ENCODE measurements around the gene XKR3. TPM values are rescaled to one million over a fixed set of nuclear protein-coding genes. Genes with fewer than 3 reads are reported as not detected.
"Not testable (repeated sequence)": the region's sequence is repeated elsewhere in the genome, so short reads cannot be mapped to it uniquely, and the experiment has no call there.

Gene XKR3
- polyA plus RNA-seq (ENCODE audit: insufficient read depth in 1 of 5, insufficient read length in 5 of 5, low replicate concordance in 1 of 5) = not detected
- long read RNA-seq, donor 1 = 0 reads
- long read RNA-seq, donor 2 = 0 reads
- long read RNA-seq, donor 3 = 0 reads
- long read RNA-seq, donor 4 = 0 reads
- long read RNA-seq, donor 5 = 0 reads
- long read RNA-seq, donor 6 = 0 reads
- long read RNA-seq, donor 7 = 0 reads
- long read RNA-seq, donor 8 = 0 reads

GRCh38 chr22:16824716-16825687 is at the start of gene XKR3:
Gene XKR3, minus strand, starts transcription at chr22:16825411. Its CDS starts 17,338 bp downstream, at chr22:16808073.
- no peak for DNase-seq

DNA sequence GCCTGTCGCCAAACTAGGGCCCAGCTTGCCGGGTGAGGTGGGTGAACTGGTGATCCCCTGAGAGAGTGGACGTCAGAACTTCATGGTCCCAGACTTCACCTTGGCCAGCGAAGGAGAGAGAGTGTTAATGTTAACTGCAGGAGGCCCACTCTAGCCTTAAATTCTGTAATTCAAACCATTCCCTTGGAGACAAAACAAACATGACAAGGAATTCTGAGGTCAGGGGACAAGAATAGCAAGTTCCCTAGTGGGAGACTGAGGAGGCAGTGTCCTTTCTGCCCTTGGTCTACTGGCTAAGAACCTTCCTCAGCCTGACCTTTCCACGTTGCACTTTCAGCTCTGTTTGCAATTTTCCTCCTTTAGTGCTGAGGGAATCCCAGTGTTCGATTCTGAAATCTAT is 44.4 kb upstream of the XKR3 start:
- DNase-seq = not testable (repeated sequence)

DNA sequence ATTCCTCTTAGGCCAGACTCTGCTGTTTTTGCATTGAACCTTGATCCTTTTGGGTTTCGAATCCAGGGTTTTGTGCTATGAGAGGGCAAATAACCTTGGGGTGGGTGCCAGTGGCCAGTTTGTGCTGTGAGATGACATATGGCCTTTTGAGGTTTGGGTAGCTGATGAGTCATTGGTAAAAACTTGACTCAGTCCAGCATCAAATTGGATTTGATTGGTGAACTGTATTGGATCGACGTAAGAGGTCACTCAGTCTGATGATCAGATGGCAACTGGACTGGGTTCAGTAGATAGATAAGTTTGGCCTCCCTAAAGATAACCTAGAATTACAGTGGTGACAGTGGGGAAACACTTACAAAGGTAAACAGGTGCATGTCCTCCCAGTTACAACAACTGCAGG is 41.0 kb upstream of the XKR3 start:
- no peak for DNase-seq

DNA sequence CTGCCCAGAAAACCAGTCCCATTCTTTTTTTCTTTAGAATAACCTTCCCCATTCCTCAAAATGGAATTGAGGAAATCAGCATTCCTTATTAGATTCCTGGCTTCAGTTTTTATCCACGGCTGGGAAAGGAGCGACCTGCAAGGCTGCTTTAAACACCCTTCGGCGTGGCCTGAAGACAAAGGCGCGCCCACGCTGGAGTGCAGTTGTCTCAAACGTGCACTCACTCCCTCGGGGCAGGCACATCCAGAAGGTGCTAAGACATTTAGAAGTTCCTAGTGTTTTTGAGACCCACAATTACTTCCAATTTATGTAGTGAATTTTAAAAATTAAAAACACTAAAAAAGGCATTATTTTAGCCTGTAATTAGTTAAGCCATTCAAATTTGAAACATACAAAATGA is 31.6 kb upstream of the XKR3 start:
- not testable (repeated sequence) for DNase-seq

- DNase-seq = no peak
Measured at GRCh38 chr22:16854631-16855030, 29.4 kb upstream of the XKR3 start.

DNA sequence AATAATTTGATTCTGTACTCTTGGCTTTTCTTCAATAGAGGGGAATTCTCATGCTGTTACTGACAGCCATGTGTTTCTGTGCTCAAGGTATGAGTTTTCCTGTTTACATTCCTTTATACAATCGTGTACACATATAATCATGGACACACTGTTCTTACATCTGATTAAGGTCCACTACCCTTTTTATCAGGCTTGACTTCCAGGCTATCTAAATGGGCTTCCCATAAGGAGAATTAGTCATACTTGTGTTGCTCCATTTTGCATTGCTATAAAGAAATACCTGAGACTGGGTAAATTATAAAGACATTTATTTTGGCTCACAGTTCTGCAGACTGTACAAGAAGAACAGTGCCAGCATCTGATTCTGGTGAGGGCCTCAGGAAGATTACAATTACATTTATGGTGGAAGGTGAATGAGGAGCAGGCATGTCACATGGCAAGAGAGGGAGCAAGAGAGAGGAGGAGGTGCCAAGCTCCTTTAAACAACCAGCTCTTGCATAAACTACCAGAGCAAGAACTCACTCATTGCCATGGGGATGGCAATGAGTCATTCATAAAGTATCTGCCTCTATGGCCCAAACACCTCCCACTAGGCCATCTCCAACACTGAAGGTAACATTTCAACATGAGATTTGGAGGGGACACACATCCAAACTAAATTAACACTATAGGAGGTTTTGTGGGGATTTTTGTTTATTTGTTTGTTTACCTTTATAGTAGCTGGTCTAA is 26.2 kb upstream of the XKR3 start:
- DNase-seq = not testable (repeated sequence)

DNA sequence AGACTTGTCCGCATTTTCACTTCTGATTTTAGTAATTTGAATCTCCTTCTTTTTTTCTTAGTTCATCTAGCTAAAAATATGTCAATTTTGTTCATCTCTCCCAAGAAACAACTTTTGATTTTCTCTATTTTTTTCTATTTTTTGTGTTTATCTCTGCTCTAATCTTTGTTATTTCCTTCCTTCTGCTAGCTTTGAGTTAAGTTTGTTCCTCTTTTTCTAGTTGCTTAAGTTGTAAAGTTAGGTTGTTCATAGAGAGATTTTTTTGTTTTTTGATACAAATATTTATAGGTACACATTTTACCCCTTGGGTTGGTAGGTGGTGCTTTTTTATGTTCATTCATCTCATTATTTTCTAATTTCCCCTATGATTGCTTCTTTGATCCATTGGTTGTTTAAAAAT is 22.1 kb upstream of the XKR3 start:
- DNase-seq = no peak

GRCh38 chr22:16845881-16846280 is 20.7 kb upstream of the XKR3 start:
- no peak for DNase-seq

GRCh38 chr22:16845465-16845864 is 20.3 kb upstream of the XKR3 start:
- DNase-seq = no peak

DNA sequence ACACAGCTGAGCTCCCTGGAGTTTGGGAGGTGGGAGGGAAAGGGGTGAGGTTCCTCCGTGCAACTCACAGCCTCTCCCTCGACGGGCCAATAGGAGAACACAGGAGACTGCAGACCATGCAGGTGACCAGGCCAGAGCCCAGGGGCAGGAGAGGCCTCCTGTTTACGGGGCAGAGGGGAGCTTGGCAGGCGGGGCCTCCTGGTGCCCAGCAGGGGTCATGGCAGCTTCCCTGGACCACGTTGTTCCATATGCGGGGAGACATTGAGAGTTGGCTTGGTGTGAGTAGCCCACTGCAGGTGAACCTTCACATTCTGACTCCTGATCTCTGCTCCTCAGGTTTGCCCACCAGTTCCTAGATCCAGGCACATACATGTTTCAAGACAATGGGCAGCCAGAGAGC is 19.3 kb upstream of the XKR3 start:
- no peak for DNase-seq

- no peak for DNase-seq
Measured at GRCh38 chr22:16838073-16838472, 12.9 kb upstream of the XKR3 start.

- no peak for DNase-seq
Measured at GRCh38 chr22:16834971-16835370, 9.8 kb upstream of the XKR3 start.

DNA sequence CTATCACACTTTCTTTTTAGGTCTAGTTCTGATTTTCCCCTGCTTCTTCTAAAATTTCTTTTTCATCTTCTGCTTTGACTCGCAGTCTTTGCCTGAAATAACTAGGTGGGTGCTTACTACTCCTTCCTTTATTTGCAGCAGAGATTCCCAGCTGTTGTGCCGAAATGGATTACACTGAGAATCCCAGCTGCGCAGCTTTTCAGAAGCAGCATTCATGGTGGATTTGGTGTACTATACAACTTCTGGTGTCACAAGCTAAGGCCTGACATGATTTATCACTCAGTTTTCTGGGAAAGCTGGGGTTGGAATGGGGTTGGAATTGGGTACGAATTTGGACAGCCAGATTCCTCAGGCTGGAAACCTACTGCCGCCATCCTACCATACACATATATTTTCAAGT is 6.0 kb upstream of the XKR3 start:
- no peak for DNase-seq

GRCh38 chr22:16829985-16830384 is 4.8 kb upstream of the XKR3 start:
- DNase-seq = no peak

GRCh38 chr22:16828876-16829275 is 3.7 kb upstream of the XKR3 start:
- no peak for DNase-seq

DNA sequence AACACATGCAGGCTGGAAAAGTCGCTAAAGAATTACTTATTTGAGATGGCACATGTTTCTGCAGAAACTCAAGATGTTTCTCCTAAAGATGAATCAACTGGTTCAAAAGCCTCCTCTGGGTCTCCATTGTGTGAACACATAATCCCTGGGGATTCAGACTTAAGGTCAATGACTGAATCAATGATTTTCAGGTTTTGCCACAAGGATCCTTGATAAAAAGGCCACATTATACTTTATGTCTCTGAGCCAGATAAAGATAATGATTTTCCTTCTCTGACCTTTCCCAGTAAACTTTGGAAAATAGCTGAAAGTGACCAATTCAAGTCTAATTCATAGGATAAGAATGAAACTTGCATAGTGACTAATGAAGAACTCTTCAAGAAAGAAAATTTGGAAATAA is 2.3 kb upstream of the XKR3 start:
- DNase-seq = no peak

- DNase-seq = no peak
Measured at GRCh38 chr22:16819249-16819648, 6.0 kb downstream of the XKR3 start.

GRCh38 chr22:16818538-16818937 is 6.7 kb downstream of the XKR3 start:
- no peak for DNase-seq

DNA sequence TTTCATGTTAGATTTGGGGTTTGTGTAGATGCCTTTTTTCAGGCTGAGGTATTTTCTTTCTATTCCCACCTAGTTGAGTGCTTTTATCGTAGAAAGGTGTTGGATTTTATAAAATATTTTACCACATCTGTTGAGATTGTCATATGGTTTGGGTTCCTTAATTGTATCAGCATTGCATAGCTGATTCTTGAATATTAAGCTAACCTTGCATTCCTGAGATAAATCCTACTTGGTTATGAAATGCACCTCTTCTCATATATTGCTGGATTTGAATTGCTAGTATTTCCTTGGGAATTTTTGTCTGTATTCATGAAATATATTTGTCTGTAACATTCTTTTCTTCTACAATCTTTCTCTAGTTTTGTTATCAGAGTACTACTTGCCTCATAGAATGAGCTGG is 10.1 kb downstream of the XKR3 start:
- no peak for DNase-seq

- DNase-seq = no peak
Measured at GRCh38 chr22:16810188-16810802, 14.9 kb downstream of the XKR3 start.

- no peak for DNase-seq
Measured at GRCh38 chr22:16808744-16809143, 16.5 kb downstream of the XKR3 start.

- DNase-seq = no peak
Measured at GRCh38 chr22:16807109-16807508, 18.1 kb downstream of the XKR3 start.

All from right lung (tissue), 10 donors.